HepG2 (cell line): ENCODE measurements around the gene ZNF771. TPM values are rescaled to one million over a fixed set of nuclear protein-coding genes. Genes with fewer than 3 reads are reported as not detected.
A peak's percentile ranks its signal among the peaks of the same experiment; 100 is the strongest.

Experiments used
- CBFB ChIP-seq: sonication (generic); formaldehyde crosslinking; IDR thresholded peaks from 2 replicates; pipeline ENCODE4 v1.4.0; 2020; ENCODE audit warnings: missing genetic modification reagents
- CCDC6 ChIP-seq: sonication (generic); formaldehyde crosslinking; IDR thresholded peaks from 2 replicates; pipeline ENCODE4 v1.8.1; 2022; ENCODE audit warnings: mild to moderate bottlenecking, missing genetic modification reagents, moderate library complexity
- GPBP1L1 ChIP-seq: sonication (generic); formaldehyde crosslinking; IDR thresholded peaks from 2 replicates; pipeline ENCODE4 v1.5.0; 2020; ENCODE audit warnings: mild to moderate bottlenecking, missing genetic modification reagents
- MATR3 ChIP-seq: sonication (generic); formaldehyde crosslinking; IDR thresholded peaks from 2 replicates; pipeline ENCODE4 v1.4.0; 2020; ENCODE audit warnings: missing genetic modification reagents
- MTA3 ChIP-seq: sonication (generic); formaldehyde crosslinking; IDR thresholded peaks from 2 replicates; pipeline ENCODE4 v1.4.0; 2020; ENCODE audit warnings: missing genetic modification reagents
- SAP130 ChIP-seq: IDR thresholded peaks from 2 replicates; pipeline ENCODE4 v1.6.1; 2016; ENCODE audit warnings: low read depth
- ZFX ChIP-seq: sonication (generic); formaldehyde crosslinking; IDR thresholded peaks from 2 replicates; pipeline ENCODE4 v1.4.0; 2020; ENCODE audit warnings: mild to moderate bottlenecking, low read depth, missing genetic modification reagents, moderate library complexity
- ZFYVE20 ChIP-seq: sonication (generic); formaldehyde crosslinking; IDR thresholded peaks from 2 replicates; pipeline ENCODE4 v1.8.0; 2023; ENCODE audit warnings: low read depth, mild to moderate bottlenecking, moderate library complexity, missing genetic modification reagents, borderline replicate concordance
- ZNF230 ChIP-seq: sonication (generic); formaldehyde crosslinking; IDR thresholded peaks from 2 replicates; pipeline ENCODE4 v1.4.0; 2020; ENCODE audit warnings: mild to moderate bottlenecking, missing genetic modification reagents
- ZNF431 ChIP-seq: sonication (generic); formaldehyde crosslinking; IDR thresholded peaks from 2 replicates; pipeline ENCODE4 v1.9.0; 2022; ENCODE audit warnings: missing genetic modification reagents, low read depth, mild to moderate bottlenecking, borderline replicate concordance
- ZNF770 ChIP-seq: sonication (generic); formaldehyde crosslinking; IDR thresholded peaks from 2 replicates; pipeline ENCODE4 v1.5.0; 2020; ENCODE audit warnings: mild to moderate bottlenecking, missing genetic modification reagents
- ZNF850 ChIP-seq: sonication (generic); formaldehyde crosslinking; conservative IDR thresholded peaks from 2 replicates; pipeline ENCODE4 v1.9.0; 2021; ENCODE audit warnings: mild to moderate bottlenecking, missing genetic modification reagents
- polyA plus RNA-seq, 8 experiments: library from polyadenylated mRNA; depleted of rRNA in 3 of 8; stranded (reverse) in 7 of 8; unstranded in 1 of 8; fragments of >200 nt; fragmentation: Illumina TruSeq in 4 of 8; extraction: Trizol in 4 of 8; gene quantifications; 2 replicates each; pipeline versions ENCODE4 v1.2.1 to v1.2.3, GENCODE V29; 2011 to 2016; ENCODE audit warnings: low read depth in 4 of 8, missing spikeins in 1 of 8, mixed read lengths in 1 of 8; ENCODE audit not compliant: insufficient read depth in 1 of 8
- total RNA-seq, 5 experiments: library from RNA; depleted of rRNA; stranded (reverse); fragments of >200 nt; fragmentation: Illumina TruSeq; extraction: Trizol; gene quantifications; 2 replicates each; pipeline ENCODE4 v1.2.3, GENCODE V29; 2016; ENCODE audit warnings: low read depth in 1 of 5
- TF ChIP-seq, protein P1 (sequence below): sonication (generic); formaldehyde crosslinking; IDR thresholded peaks from 2 replicates; pipeline ENCODE4 v1.5.0; 2020; ENCODE audit warnings: mild to moderate bottlenecking, missing genetic modification reagents, borderline replicate concordance
- TF ChIP-seq, protein P2 (sequence below): sonication (generic); formaldehyde crosslinking; IDR thresholded peaks from 2 replicates; pipeline ENCODE4 v1.8.1; 2023; ENCODE audit warnings: missing genetic modification reagents, mild to moderate bottlenecking, borderline replicate concordance
- TF ChIP-seq, protein P3 (sequence below): sonication (generic); formaldehyde crosslinking; IDR thresholded peaks from 2 replicates; pipeline ENCODE4 v1.8.0; 2022; ENCODE audit warnings: mild to moderate bottlenecking, missing genetic modification reagents

Gene ZNF771
- total and polyA plus RNA-seq, 2 of the 13 experiments (the other 11 are each of a cell fraction or from before 2014, with no cell fraction given): 5.0 to 11.8 TPM

- TF ChIP-seq ZNF431 (CRISPR knock-in tag) (no peak), ZNF230 (CRISPR knock-in tag) (no peak), ZNF770 (CRISPR knock-in tag) (no peak), MATR3 (no peak), CBFB (no peak), GPBP1L1 (CRISPR knock-in tag) (no peak), ZNF850 (no peak), ZFYVE20 (CRISPR knock-in tag) (no peak), CCDC6 (CRISPR knock-in tag) (no peak), MTA3 (CRISPR knock-in tag) (no peak), SAP130 (CRISPR knock-in tag) (0 out of 2 replicates have a peak, but pooled peaks have one; percentile 28), ZFX (CRISPR knock-in tag) (0 out of 2 replicates have a peak, but pooled peaks have one; percentile 23)
- TF ChIP-seq, protein P1, sequence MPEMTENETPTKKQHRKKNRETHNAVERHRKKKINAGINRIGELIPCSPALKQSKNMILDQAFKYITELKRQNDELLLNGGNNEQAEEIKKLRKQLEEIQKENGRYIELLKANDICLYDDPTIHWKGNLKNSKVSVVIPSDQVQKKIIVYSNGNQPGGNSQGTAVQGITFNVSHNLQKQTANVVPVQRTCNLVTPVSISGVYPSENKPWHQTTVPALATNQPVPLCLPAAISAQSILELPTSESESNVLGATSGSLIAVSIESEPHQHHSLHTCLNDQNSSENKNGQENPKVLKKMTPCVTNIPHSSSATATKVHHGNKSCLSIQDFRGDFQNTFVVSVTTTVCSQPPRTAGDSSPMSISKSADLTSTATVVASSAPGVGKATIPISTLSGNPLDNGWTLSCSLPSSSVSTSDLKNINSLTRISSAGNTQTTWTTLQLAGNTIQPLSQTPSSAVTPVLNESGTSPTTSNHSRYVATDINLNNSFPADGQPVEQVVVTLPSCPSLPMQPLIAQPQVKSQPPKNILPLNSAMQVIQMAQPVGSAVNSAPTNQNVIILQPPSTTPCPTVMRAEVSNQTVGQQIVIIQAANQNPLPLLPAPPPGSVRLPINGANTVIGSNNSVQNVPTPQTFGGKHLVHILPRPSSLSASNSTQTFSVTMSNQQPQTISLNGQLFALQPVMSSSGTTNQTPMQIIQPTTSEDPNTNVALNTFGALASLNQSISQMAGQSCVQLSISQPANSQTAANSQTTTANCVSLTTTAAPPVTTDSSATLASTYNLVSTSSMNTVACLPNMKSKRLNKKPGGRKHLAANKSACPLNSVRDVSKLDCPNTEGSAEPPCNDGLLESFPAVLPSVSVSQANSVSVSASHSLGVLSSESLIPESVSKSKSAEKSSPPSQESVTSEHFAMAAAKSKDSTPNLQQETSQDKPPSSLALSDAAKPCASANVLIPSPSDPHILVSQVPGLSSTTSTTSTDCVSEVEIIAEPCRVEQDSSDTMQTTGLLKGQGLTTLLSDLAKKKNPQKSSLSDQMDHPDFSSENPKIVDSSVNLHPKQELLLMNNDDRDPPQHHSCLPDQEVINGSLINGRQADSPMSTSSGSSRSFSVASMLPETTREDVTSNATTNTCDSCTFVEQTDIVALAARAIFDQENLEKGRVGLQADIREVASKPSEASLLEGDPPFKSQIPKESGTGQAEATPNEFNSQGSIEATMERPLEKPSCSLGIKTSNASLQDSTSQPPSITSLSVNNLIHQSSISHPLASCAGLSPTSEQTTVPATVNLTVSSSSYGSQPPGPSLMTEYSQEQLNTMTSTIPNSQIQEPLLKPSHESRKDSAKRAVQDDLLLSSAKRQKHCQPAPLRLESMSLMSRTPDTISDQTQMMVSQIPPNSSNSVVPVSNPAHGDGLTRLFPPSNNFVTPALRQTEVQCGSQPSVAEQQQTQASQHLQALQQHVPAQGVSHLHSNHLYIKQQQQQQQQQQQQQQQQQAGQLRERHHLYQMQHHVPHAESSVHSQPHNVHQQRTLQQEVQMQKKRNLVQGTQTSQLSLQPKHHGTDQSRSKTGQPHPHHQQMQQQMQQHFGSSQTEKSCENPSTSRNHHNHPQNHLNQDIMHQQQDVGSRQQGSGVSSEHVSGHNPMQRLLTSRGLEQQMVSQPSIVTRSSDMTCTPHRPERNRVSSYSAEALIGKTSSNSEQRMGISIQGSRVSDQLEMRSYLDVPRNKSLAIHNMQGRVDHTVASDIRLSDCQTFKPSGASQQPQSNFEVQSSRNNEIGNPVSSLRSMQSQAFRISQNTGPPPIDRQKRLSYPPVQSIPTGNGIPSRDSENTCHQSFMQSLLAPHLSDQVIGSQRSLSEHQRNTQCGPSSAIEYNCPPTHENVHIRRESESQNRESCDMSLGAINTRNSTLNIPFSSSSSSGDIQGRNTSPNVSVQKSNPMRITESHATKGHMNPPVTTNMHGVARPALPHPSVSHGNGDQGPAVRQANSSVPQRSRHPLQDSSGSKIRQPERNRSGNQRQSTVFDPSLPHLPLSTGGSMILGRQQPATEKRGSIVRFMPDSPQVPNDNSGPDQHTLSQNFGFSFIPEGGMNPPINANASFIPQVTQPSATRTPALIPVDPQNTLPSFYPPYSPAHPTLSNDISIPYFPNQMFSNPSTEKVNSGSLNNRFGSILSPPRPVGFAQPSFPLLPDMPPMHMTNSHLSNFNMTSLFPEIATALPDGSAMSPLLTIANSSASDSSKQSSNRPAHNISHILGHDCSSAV (CRISPR knock-in tag): no peak
- TF ChIP-seq, protein P2, sequence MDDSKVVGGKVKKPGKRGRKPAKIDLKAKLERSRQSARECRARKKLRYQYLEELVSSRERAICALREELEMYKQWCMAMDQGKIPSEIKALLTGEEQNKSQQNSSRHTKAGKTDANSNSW (CRISPR knock-in tag): no peak
- TF ChIP-seq, protein P3, sequence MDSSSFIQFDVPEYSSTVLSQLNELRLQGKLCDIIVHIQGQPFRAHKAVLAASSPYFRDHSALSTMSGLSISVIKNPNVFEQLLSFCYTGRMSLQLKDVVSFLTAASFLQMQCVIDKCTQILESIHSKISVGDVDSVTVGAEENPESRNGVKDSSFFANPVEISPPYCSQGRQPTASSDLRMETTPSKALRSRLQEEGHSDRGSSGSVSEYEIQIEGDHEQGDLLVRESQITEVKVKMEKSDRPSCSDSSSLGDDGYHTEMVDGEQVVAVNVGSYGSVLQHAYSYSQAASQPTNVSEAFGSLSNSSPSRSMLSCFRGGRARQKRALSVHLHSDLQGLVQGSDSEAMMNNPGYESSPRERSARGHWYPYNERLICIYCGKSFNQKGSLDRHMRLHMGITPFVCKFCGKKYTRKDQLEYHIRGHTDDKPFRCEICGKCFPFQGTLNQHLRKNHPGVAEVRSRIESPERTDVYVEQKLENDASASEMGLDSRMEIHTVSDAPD (CRISPR knock-in tag): no peak
Measured at GRCh38 chr16:30381291-30382041, 25.9 kb upstream of the ZNF771 start (continued).
